SK-N-SH treated with all-trans-retinoic acid at 6 μM for 48 hours (cell line): Measurements from ENCODE around the gene EBF3.

ENCODE experiments used
- ATAC-seq: fragments of 200-7000 bp; cut with Tn5 transposase; 3 replicates; pipeline ENCODE4 v1.9.1; 2020; ENCODE audit warnings: mild to moderate bottlenecking, moderate library complexity
- ARNTL ChIP-seq: fragments of 450-650 bp; formaldehyde crosslinking; IDR thresholded peaks from 2 replicates; pipeline ENCODE4 v1.5.0; 2020; ENCODE audit warnings: low read depth, mild to moderate bottlenecking, moderate library complexity, borderline replicate concordance
- BACH2 ChIP-seq: fragments of 250-450 bp; sonication (Bioruptor Pico); IDR thresholded peaks from 2 replicates; pipeline ENCODE4 v1.9.0; 2021; ENCODE audit warnings: mild to moderate bottlenecking, borderline replicate concordance
- CSDC2 ChIP-seq: fragments of 250-450 bp; sonication (Bioruptor Pico); IDR thresholded peaks from 2 replicates; pipeline ENCODE4 v1.5.0; 2020; ENCODE audit warnings: mild to moderate bottlenecking, moderate library complexity
- ESRRG ChIP-seq: fragments of 250-450 bp; sonication (Bioruptor Pico); IDR thresholded peaks from 2 replicates; pipeline ENCODE4 v1.6.1; 2021; ENCODE audit warnings: mild to moderate bottlenecking
- ISL1 ChIP-seq: fragments of 250-450 bp; sonication (Bioruptor Pico); IDR thresholded peaks from 2 replicates; pipeline ENCODE4 v2.1.2; 2022; ENCODE audit warnings: mild to moderate bottlenecking, moderate library complexity
- OSR1 ChIP-seq: fragments of 250-450 bp; sonication (Bioruptor Pico); IDR thresholded peaks from 2 replicates; pipeline ENCODE4 v1.8.0; 2022; ENCODE audit warnings: moderate library complexity, mild to moderate bottlenecking, inconsistent platforms
- PPARA ChIP-seq: fragments of 250-450 bp; sonication (Bioruptor Pico); IDR thresholded peaks from 2 replicates; pipeline ENCODE4 v1.5.0; 2020; ENCODE audit warnings: mild to moderate bottlenecking, borderline replicate concordance
- RARB ChIP-seq: fragments of 250-450 bp; sonication (Bioruptor Pico); IDR thresholded peaks from 2 replicates; pipeline ENCODE4 v1.8.0; 2021; ENCODE audit warnings: mild to moderate bottlenecking, moderate library complexity
- SNAI2 ChIP-seq: fragments of 250-450 bp; sonication (Bioruptor Pico); IDR thresholded peaks from 2 replicates; pipeline ENCODE4 v1.5.0; 2020; ENCODE audit warnings: mild to moderate bottlenecking, moderate library complexity
- TCF4 ChIP-seq: fragments of 250-450 bp; sonication (Bioruptor Pico); IDR thresholded peaks from 2 replicates; pipeline ENCODE4 v1.8.0; 2021; ENCODE audit warnings: mild to moderate bottlenecking, moderate library complexity, borderline replicate concordance
- TOX ChIP-seq: fragments of 250-450 bp; sonication (Bioruptor Pico); IDR thresholded peaks from 2 replicates; pipeline ENCODE4 v1.8.0; 2021; ENCODE audit warnings: mild to moderate bottlenecking, moderate library complexity, borderline replicate concordance
- ZC3H10 ChIP-seq: fragments of 250-450 bp; sonication (Bioruptor Pico); IDR thresholded peaks from 2 replicates; pipeline ENCODE4 v1.5.1; 2021; ENCODE audit warnings: mild to moderate bottlenecking, moderate library complexity
- ZFP3 ChIP-seq: fragments of 250-450 bp; sonication (Bioruptor Pico); IDR thresholded peaks from 2 replicates; pipeline ENCODE4 v1.5.0; 2020; ENCODE audit warnings: mild to moderate bottlenecking, moderate library complexity
- ZFP30 ChIP-seq: fragments of 450-650 bp; formaldehyde crosslinking; IDR thresholded peaks from 2 replicates; pipeline ENCODE4 v1.5.0; 2022; ENCODE audit warnings: mild to moderate bottlenecking, moderate library complexity
- ZNF565 ChIP-seq: fragments of 450-650 bp; formaldehyde crosslinking; conservative IDR thresholded peaks from 2 replicates; pipeline ENCODE4 v1.5.0; 2020; ENCODE audit warnings: low read depth, mild to moderate bottlenecking, moderate library complexity
- ZNF70 ChIP-seq: fragments of 450-650 bp; formaldehyde crosslinking; IDR thresholded peaks from 2 replicates; pipeline ENCODE4 v1.5.0; 2020; ENCODE audit warnings: mild to moderate bottlenecking, moderate library complexity
- ZNF8 ChIP-seq: fragments of 450-650 bp; formaldehyde crosslinking; IDR thresholded peaks from 2 replicates; pipeline ENCODE4 v1.5.0; 2020; ENCODE audit warnings: mild to moderate bottlenecking, moderate library complexity
- TF ChIP-seq, protein P1 (sequence below): fragments of 250-450 bp; sonication (Bioruptor Pico); IDR thresholded peaks from 2 replicates; pipeline ENCODE4 v1.8.0; 2021; ENCODE audit warnings: low read depth, mild to moderate bottlenecking, moderate library complexity, borderline replicate concordance
- TF ChIP-seq, protein P2 (sequence below): fragments of 250-450 bp; sonication (Bioruptor Pico); IDR thresholded peaks from 2 replicates; pipeline ENCODE4 v1.5.1; 2020; ENCODE audit warnings: low read depth, mild to moderate bottlenecking, moderate library complexity
- TF ChIP-seq, protein P3 (sequence below): fragments of 250-450 bp; sonication (Bioruptor Pico); IDR thresholded peaks from 2 replicates; pipeline ENCODE4 v1.5.0; 2020; ENCODE audit warnings: mild to moderate bottlenecking, moderate library complexity
- TF ChIP-seq, protein P4 (sequence below): fragments of 250-450 bp; sonication (Bioruptor Pico); IDR thresholded peaks from 2 replicates; pipeline ENCODE4 v1.8.0; 2020; ENCODE audit warnings: mild to moderate bottlenecking, moderate library complexity, borderline replicate concordance

Gene EBF3

DNA sequence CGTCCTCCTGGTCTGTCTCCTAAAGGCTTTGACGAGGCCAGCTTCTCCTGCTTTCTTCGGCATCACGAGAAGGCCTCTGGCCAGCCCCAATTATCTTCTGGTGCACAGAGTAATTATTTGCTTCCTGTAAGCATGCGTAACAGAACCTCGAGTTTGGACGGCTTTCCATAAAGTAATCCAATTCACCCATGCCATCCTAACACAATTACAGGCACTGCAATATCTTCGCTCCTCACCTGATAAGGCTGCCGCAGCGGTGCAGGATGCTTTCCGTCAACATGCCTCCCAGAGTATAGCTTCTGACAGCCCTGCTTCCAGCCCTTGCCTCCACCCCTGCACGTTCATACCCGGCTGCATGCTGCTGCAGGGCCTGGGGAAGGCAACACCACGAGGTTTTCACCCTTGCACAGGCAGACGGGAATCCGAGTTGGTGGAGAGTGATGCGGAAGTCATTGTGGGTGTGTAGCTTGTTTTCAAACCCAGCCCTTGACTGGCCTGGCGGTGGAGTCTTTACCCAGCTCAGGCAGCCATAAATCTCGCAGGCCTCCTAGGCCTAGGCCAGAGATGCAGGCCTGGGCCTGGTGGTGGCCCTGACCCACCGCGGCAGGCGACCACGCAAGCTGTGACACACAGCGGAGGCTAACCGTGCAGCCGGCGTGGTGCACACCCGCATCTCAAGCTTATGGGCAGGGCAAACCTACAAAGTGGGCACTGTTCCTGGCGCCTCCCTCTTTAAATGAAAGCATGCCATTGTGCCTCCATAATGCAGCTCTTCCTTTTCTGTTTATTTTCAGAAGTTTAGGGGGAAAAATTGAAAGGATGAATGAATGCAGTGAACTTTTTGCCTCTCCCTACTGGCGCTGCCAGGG lies 12.7 kb downstream of the EBF3 start:
- TF ChIP-seq TCF4 = peak; percentile 24; the same call in 1 of the 2 replicates
- no peak for TF ChIP-seq OSR1 (CRISPR knock-in tag)
- ATAC-seq = no peak

DNA sequence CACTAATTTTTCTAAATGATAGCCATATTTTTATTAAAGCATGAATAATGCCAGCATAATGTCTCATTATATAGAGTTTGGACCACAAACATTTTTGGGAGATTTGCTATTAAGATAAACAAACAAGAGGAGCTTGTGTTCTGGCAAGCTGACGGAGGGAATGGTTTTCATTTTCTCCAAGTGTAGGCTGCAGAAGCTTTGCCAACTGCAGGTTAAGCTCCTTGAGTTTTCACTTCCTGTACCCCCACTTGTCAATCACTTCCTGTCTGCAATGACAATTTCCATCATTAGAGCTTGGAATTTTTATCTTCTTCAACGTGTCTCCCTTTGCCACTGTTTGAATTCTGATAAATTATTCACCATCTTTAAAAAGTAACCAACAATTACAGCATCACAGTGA lies 13.4 kb downstream of the EBF3 start:
- TF ChIP-seq, protein P1, sequence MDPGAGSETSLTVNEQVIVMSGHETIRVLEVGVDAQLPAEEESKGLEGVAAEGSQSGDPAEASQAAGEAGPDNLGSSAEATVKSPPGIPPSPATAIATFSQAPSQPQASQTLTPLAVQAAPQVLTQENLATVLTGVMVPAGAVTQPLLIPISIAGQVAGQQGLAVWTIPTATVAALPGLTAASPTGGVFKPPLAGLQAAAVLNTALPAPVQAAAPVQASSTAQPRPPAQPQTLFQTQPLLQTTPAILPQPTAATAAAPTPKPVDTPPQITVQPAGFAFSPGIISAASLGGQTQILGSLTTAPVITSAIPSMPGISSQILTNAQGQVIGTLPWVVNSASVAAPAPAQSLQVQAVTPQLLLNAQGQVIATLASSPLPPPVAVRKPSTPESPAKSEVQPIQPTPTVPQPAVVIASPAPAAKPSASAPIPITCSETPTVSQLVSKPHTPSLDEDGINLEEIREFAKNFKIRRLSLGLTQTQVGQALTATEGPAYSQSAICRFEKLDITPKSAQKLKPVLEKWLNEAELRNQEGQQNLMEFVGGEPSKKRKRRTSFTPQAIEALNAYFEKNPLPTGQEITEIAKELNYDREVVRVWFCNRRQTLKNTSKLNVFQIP (CRISPR knock-in tag) = no peak
- TF ChIP-seq, protein P2, sequence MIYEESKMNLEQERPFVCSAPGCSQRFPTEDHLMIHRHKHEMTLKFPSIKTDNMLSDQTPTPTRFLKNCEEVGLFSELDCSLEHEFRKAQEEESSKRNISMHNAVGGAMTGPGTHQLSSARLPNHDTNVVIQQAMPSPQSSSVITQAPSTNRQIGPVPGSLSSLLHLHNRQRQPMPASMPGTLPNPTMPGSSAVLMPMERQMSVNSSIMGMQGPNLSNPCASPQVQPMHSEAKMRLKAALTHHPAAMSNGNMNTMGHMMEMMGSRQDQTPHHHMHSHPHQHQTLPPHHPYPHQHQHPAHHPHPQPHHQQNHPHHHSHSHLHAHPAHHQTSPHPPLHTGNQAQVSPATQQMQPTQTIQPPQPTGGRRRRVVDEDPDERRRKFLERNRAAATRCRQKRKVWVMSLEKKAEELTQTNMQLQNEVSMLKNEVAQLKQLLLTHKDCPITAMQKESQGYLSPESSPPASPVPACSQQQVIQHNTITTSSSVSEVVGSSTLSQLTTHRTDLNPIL = no peak
- no peak for TF ChIP-seq ZFP3 (CRISPR knock-in tag)
- TF ChIP-seq ZNF565 (CRISPR knock-in tag) = no peak
- no peak for TF ChIP-seq ZFP30 (CRISPR knock-in tag)
- no peak for TF ChIP-seq ARNTL (CRISPR knock-in tag)
- no peak for TF ChIP-seq RARB (CRISPR knock-in tag)
- TF ChIP-seq TOX = no peak
- TF ChIP-seq ZNF8 = no peak
- no peak for TF ChIP-seq PPARA (CRISPR knock-in tag)
- no peak for TF ChIP-seq ESRRG
- TF ChIP-seq SNAI2 (CRISPR knock-in tag) = no peak
- no peak for TF ChIP-seq BACH2 (CRISPR knock-in tag)
- TF ChIP-seq ISL1 (CRISPR knock-in tag) = no peak
- TF ChIP-seq CSDC2 (CRISPR knock-in tag) = no peak
- TF ChIP-seq OSR1 (CRISPR knock-in tag) = no peak
- no peak for TF ChIP-seq ZNF70
- no peak for TF ChIP-seq ZC3H10 (CRISPR knock-in tag)
- TF ChIP-seq, protein P3, sequence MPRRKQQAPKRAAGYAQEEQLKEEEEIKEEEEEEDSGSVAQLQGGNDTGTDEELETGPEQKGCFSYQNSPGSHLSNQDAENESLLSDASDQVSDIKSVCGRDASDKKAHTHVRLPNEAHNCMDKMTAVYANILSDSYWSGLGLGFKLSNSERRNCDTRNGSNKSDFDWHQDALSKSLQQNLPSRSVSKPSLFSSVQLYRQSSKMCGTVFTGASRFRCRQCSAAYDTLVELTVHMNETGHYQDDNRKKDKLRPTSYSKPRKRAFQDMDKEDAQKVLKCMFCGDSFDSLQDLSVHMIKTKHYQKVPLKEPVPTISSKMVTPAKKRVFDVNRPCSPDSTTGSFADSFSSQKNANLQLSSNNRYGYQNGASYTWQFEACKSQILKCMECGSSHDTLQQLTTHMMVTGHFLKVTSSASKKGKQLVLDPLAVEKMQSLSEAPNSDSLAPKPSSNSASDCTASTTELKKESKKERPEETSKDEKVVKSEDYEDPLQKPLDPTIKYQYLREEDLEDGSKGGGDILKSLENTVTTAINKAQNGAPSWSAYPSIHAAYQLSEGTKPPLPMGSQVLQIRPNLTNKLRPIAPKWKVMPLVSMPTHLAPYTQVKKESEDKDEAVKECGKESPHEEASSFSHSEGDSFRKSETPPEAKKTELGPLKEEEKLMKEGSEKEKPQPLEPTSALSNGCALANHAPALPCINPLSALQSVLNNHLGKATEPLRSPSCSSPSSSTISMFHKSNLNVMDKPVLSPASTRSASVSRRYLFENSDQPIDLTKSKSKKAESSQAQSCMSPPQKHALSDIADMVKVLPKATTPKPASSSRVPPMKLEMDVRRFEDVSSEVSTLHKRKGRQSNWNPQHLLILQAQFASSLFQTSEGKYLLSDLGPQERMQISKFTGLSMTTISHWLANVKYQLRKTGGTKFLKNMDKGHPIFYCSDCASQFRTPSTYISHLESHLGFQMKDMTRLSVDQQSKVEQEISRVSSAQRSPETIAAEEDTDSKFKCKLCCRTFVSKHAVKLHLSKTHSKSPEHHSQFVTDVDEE (CRISPR knock-in tag) = no peak
- no peak for TF ChIP-seq TCF4
- ATAC-seq = no peak

DNA sequence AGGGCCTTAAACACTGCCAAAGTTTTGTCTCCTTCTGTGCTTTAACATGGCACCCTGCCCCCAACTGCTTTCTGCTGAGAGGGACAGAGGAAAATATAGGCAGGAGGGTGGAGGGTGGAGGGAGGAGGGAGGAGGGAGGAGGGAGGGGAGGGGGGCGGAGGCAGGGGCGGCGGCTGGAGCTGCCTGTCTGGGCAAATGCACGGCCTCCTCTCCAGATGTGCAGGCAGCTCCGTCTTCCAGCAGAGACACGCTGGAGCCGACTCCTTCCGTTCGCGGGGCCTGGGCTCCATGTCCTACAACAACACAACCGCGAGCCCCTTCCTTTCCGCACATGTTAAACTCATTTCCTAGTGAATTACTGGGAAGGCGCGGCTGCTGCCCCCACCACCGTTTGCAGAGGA lies 14.2 kb downstream of the EBF3 start:
- no peak for ATAC-seq
- TF ChIP-seq ZFP30 (CRISPR knock-in tag) (no peak), PPARA (CRISPR knock-in tag) (no peak), TCF4 (no peak), ZNF70 (no peak), CSDC2 (CRISPR knock-in tag) (no peak), RARB (CRISPR knock-in tag) (no peak), ZFP3 (CRISPR knock-in tag) (no peak), ISL1 (CRISPR knock-in tag) (no peak), ARNTL (CRISPR knock-in tag) (no peak), BACH2 (CRISPR knock-in tag) (no peak), TOX (no peak), SNAI2 (CRISPR knock-in tag) (no peak)
- TF ChIP-seq, protein P4, sequence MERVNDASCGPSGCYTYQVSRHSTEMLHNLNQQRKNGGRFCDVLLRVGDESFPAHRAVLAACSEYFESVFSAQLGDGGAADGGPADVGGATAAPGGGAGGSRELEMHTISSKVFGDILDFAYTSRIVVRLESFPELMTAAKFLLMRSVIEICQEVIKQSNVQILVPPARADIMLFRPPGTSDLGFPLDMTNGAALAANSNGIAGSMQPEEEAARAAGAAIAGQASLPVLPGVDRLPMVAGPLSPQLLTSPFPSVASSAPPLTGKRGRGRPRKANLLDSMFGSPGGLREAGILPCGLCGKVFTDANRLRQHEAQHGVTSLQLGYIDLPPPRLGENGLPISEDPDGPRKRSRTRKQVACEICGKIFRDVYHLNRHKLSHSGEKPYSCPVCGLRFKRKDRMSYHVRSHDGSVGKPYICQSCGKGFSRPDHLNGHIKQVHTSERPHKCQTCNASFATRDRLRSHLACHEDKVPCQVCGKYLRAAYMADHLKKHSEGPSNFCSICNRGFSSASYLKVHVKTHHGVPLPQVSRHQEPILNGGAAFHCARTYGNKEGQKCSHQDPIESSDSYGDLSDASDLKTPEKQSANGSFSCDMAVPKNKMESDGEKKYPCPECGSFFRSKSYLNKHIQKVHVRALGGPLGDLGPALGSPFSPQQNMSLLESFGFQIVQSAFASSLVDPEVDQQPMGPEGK = no peak
- TF ChIP-seq, protein P3 (CRISPR knock-in tag) = no peak
- TF ChIP-seq, protein P1 (CRISPR knock-in tag) = no peak
